HepG2 (cell line): ENCODE data around the gene PRDM11. TPM values are rescaled to one million over a fixed set of nuclear protein-coding genes. Genes with fewer than 3 reads are reported as not detected.

Source experiments
- ATAC-seq: fragments of 200-7000 bp; cut with Tn5 transposase; 3 replicates; pipeline ENCODE4 v1.9.1; 2020; ENCODE audit warnings: mild to moderate bottlenecking, moderate library complexity
- BruUV-seq: library from RNA; stranded (reverse); fragments of 400-500 nt; replicated peaks from 2 replicates; lab custom pipeline; 2021; lab: Mats Ljungman, UMichigan
- CTCF ChIA-PET: fragments of 300-600 bp; formaldehyde crosslinking; extraction: SDS; loops from one replicate; lab custom pipeline; 2021; ENCODE audit warnings: low total read pairs, inconsistent platforms, low intra/inter-chr PET ratio; lab: Yijun Ruan, JAX
- POLR2A ChIA-PET: fragments of 350-600 bp; sonication (Branson Sonifier 250); formaldehyde crosslinking; loops from one replicate; lab custom pipeline; 2020; ENCODE audit warnings: antibody characterized with exemption, inconsistent platforms; lab: Yijun Ruan, JAX
- DNase-seq: peaks from one replicate; pipeline ENCODE4 v3.0.0-alpha.2; 2015; ENCODE audit warnings: low spot score
- FAIRE-seq: peaks from 3 replicates; lab custom pipeline; 2011; peaks lifted over from hg19 to GRCh38; lab: Jason Lieb, UNC
- H2AFZ ChIP-seq: one replicate; pipeline ENCODE4 v1.6.1; 2011; ENCODE audit warnings: low read length, inconsistent platforms
- H3K27ac ChIP-seq: fragments of 300-600 bp; 3 replicates; pipeline ENCODE4 v1.8.0; 2011; ENCODE audit warnings: mixed run types, mild to moderate bottlenecking, mixed read lengths, low read length, inconsistent platforms; ENCODE audit not compliant: insufficient read depth; ENCODE audit errors: extremely low read length
- H3K27me3 ChIP-seq, 2 experiments: fragments of 200-600 bp in 1 of 2; 2 replicates in 1 of 2; 3 replicates in 1 of 2; pipeline versions ENCODE4 v1.6.0 to v1.8.0; 2011; ENCODE audit warnings: low read length in 2 of 2, mild to moderate bottlenecking in 2 of 2, moderate library complexity in 2 of 2, inconsistent platforms in 1 of 2; ENCODE audit not compliant: insufficient read depth in 2 of 2, control insufficient read depth in 1 of 2
- H3K36me3 ChIP-seq, 2 experiments: fragments of 200-600 bp in 1 of 2; replicated peaks in 1 of 2; 2 replicates in 1 of 2; 3 replicates in 1 of 2; pipeline versions ENCODE4 v1.5.1 to v1.8.0; 2011; ENCODE audit warnings: low read length in 2 of 2, inconsistent platforms in 1 of 2; ENCODE audit not compliant: insufficient read depth in 2 of 2, control insufficient read depth in 1 of 2
- H3K4me1 ChIP-seq: 2 replicates; pipeline ENCODE4 v1.5.1; 2012; ENCODE audit warnings: low read length, inconsistent platforms; ENCODE audit not compliant: insufficient read depth
- H3K4me2 ChIP-seq: 2 replicates; pipeline ENCODE4 v1.6.0; 2011; ENCODE audit warnings: low read depth, low read length, inconsistent platforms
- H3K4me3 ChIP-seq, 3 experiments: fragments of 200-600 bp in 1 of 3; sonication (generic), shearing (Covaris generic) in 1 of 3; replicated peaks in 1 of 3; 2 replicates each; pipeline ENCODE4 v1.5.1; 2011 to 2016; ENCODE audit warnings: low read length in 3 of 3, inconsistent platforms in 2 of 3, low read depth in 2 of 3, mild to moderate bottlenecking in 2 of 3, control low read depth in 1 of 3, mixed read lengths in 1 of 3; ENCODE audit not compliant: insufficient read depth in 1 of 3
- H3K79me2 ChIP-seq: one replicate; pipeline ENCODE4 v1.6.1; 2011; ENCODE audit warnings: low read length, inconsistent platforms; ENCODE audit not compliant: insufficient read depth
- H3K9ac ChIP-seq: 2 replicates; pipeline ENCODE4 v1.6.0; 2011; ENCODE audit warnings: mild to moderate bottlenecking, low read depth, low read length, inconsistent platforms; ENCODE audit not compliant: insufficient read depth
- H3K9me3 ChIP-seq: 2 replicates; pipeline ENCODE4 v1.5.1; 2012; ENCODE audit warnings: mild to moderate bottlenecking, low read length
- H4K20me1 ChIP-seq: 2 replicates; pipeline ENCODE4 v1.6.0; 2011; ENCODE audit warnings: inconsistent platforms, mild to moderate bottlenecking, low read length, moderate library complexity; ENCODE audit not compliant: insufficient read depth
- HMGA1 ChIP-seq: sonication (generic); formaldehyde crosslinking; conservative IDR thresholded peaks from 2 replicates; pipeline ENCODE4 v1.4.0; 2020; ENCODE audit warnings: missing genetic modification reagents
- RFX3 ChIP-seq: IDR thresholded peaks from 2 replicates; pipeline ENCODE4 v1.6.1; 2016; ENCODE audit warnings: missing biosample characterization, missing genetic modification reagents
- SP140L ChIP-seq: sonication (generic); formaldehyde crosslinking; IDR thresholded peaks from 2 replicates; pipeline ENCODE4 v1.4.0; 2020; ENCODE audit warnings: missing genetic modification reagents, borderline replicate concordance
- SRSF9 ChIP-seq: fragments of 200-400 bp; formaldehyde crosslinking; IDR thresholded peaks from 2 replicates; pipeline ENCODE4 v1.6.1; 2018; ENCODE audit warnings: borderline replicate concordance, mild to moderate bottlenecking, low read depth, low read length; ENCODE audit not compliant: insufficient read depth, poor library complexity, severe bottlenecking
- WGBS: methylation state at CpG from one replicate; pipeline ENCODE4 v1.1.6; 2017; ENCODE audit warnings: low lambda C conversion rate; 5-methylcytosine and 5-hydroxymethylcytosine counted together
- in situ Hi-C: cut with HindIII; loops from 2 replicates; pipeline ENCODE4 v1.10.0; 2017; ENCODE audit warnings: low pct_unique_long_range_greater_than_20kb; ENCODE audit not compliant: extremely low pct_ligation_motif_present
- intact Hi-C: fragments of 100-400 bp; cut with micrococcal nuclease; formaldehyde crosslinking; loops from one replicate; pipeline ENCODE4 v1.10.0; 2022; ENCODE audit not compliant: unreplicated experiment
- polyA plus RNA-seq, 8 experiments: library from polyadenylated mRNA; depleted of rRNA in 3 of 8; stranded (reverse) in 7 of 8; unstranded in 1 of 8; fragments of >200 nt; fragmentation: Illumina TruSeq in 4 of 8; extraction: Trizol in 4 of 8; gene quantifications; 2 replicates each; pipeline versions ENCODE4 v1.2.1 to v1.2.3, GENCODE V29; 2011 to 2016; ENCODE audit warnings: low read depth in 4 of 8, missing spikeins in 1 of 8, mixed read lengths in 1 of 8; ENCODE audit not compliant: insufficient read depth in 1 of 8
- total RNA-seq, 5 experiments: library from RNA; depleted of rRNA; stranded (reverse); fragments of >200 nt; fragmentation: Illumina TruSeq; extraction: Trizol; gene quantifications; 2 replicates each; pipeline ENCODE4 v1.2.3, GENCODE V29; 2016; ENCODE audit warnings: low read depth in 1 of 5
- TF ChIP-seq, protein P1 (sequence below): sonication (generic); formaldehyde crosslinking; IDR thresholded peaks from 2 replicates; pipeline ENCODE4 v1.4.0; 2020; ENCODE audit warnings: low read depth, mild to moderate bottlenecking, missing genetic modification reagents

Gene PRDM11
- total and polyA plus RNA-seq, 2 of the 13 experiments (the other 11 are each of a cell fraction or from before 2014, with no cell fraction given) = 3.4 to 4.7 TPM

DNA sequence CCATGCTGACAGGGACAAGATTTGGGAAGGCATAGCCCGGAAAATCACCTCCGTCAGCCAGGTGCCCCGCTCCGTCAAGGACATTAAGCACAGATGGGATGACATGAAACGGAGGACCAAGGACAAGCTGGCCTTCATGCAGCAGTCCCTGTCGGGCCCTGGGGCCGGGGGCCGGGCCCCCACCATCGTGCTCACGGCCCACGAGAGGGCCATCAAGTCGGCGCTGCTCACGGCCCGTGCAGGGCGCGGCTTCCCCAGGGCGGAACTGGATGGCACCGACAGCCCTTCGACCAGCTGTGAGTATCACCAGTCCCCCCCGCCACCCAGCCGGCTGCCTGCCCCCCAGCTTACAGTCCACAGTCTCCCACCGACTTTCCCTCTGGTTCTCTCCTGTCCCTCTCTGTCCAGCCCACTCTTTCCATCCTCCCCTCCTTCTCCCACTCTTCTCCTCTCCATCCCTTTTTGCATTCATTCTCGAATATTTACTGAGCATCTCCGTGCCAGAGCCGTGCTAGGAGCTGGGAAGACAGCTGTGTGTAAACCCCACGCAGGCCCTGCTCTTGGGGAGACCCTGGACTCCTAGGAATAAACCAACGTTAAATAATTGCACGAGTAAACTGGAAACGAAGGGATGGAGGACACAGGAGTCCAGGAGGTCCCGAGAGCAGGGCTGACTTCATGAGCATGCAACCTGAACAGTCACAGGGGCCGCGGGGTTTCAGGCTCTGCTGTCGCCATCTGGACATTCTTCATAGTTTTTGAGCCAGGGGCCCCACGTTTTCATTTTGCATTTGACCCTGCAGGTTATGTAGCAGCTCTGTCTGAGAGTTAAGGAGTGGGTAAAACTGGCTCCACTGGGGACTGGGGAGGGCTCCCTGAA, 62.8 kb downstream of the PRDM11 start:
- no peak overlapping the region for H2AFZ ChIP-seq
- CTCF ChIA-PET = no interaction called here
- BruUV-seq = no TSS peak
- intact Hi-C loops (no loop called here), in situ Hi-C loops (no loop called here)
- no peak overlapping the region for H3K9ac ChIP-seq
- POLR2A ChIA-PET = no interaction called here
- H3K27ac ChIP-seq = no peak overlapping the region
- H3K4me1 ChIP-seq = no peaks in the 10 kb centered on the region
- ATAC-seq = no peak
- no peaks in the 10 kb centered on the region for H3K79me2 ChIP-seq
- no peaks in the 10 kb centered on the region for H3K9me3 ChIP-seq
- H4K20me1 ChIP-seq = no peaks in the 10 kb centered on the region
- WGBS = 89% methylated on average over 15 of the region's 35 CpGs
- TF ChIP-seq SRSF9 (no peak), HMGA1 (CRISPR knock-in tag) (no peak), SP140L (CRISPR knock-in tag) (no peak), RFX3 (no peak)
- TF ChIP-seq, protein P1, sequence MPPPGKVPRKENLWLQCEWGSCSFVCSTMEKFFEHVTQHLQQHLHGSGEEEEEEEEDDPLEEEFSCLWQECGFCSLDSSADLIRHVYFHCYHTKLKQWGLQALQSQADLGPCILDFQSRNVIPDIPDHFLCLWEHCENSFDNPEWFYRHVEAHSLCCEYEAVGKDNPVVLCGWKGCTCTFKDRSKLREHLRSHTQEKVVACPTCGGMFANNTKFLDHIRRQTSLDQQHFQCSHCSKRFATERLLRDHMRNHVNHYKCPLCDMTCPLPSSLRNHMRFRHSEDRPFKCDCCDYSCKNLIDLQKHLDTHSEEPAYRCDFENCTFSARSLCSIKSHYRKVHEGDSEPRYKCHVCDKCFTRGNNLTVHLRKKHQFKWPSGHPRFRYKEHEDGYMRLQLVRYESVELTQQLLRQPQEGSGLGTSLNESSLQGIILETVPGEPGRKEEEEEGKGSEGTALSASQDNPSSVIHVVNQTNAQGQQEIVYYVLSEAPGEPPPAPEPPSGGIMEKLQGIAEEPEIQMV (CRISPR knock-in tag) = no peak
- no peak overlapping the region for H3K4me2 ChIP-seq
- no peak overlapping the region for H3K4me3 ChIP-seq
- no peak for DNase-seq
- H3K36me3 ChIP-seq = peaks cover 1 to 12% of the 10 kb centered on the region in 2 experiments; a peak in 4 of 5 replicates
- no peak for FAIRE-seq
- no peaks in the 10 kb centered on the region for H3K27me3 ChIP-seq
